Coronary artery (tissue), 2 donors: ENCODE results near the gene ERC2.

Experiments
- DNase-seq: peaks from one replicate; pipeline ENCODE4 v3.0.0-alpha.2; 2017; ENCODE audit warnings: low spot score
- H3K27ac ChIP-seq, 2 donors: fragments of 200-600 bp; sonication (generic); one replicate each; pipeline ENCODE4 v1.5.1; 2016 to 2019
- H3K4me3 ChIP-seq: fragments of 200-600 bp; sonication (generic); 2 replicates; pipeline ENCODE4 v1.5.1; 2016; ENCODE audit warnings: mild to moderate bottlenecking, moderate library complexity
- TF ChIP-seq, protein P1 (sequence below): fragments of 200-600 bp; sonication (generic); IDR thresholded peaks from one replicate; pipeline ENCODE4 v1.5.1; 2019; ENCODE audit warnings: antibody characterized with exemption

The ERC2 gene

DNA sequence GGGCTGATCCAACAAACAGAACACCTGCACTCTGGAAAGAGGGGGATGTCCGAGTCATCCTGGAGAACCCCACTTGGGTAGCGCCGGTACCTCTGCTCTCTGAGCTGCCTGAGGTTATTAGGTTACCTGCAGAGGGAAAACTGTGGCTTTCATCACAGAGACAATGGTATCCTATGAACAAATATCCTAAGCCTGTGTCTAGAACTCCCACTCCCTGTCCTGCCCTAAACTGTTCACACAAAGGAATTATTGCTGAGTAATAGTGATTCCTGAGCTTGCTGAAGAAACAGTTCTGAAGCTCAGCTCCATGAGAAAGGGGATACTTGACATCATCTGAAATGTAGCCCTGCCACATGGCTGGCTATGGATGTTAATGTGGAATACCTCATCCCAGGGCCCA is 949.2 kb downstream of the ERC2 start:
- DNase-seq: no peak
- no peak overlapping the region for H3K27ac ChIP-seq
- TF ChIP-seq, protein P1, sequence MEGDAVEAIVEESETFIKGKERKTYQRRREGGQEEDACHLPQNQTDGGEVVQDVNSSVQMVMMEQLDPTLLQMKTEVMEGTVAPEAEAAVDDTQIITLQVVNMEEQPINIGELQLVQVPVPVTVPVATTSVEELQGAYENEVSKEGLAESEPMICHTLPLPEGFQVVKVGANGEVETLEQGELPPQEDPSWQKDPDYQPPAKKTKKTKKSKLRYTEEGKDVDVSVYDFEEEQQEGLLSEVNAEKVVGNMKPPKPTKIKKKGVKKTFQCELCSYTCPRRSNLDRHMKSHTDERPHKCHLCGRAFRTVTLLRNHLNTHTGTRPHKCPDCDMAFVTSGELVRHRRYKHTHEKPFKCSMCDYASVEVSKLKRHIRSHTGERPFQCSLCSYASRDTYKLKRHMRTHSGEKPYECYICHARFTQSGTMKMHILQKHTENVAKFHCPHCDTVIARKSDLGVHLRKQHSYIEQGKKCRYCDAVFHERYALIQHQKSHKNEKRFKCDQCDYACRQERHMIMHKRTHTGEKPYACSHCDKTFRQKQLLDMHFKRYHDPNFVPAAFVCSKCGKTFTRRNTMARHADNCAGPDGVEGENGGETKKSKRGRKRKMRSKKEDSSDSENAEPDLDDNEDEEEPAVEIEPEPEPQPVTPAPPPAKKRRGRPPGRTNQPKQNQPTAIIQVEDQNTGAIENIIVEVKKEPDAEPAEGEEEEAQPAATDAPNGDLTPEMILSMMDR: no peak
- H3K4me3 ChIP-seq: no peak overlapping the region

GRCh38 chr3:55518451-55518850 is 949.8 kb downstream of the ERC2 start:
- no peak overlapping the region for H3K4me3 ChIP-seq
- TF ChIP-seq, protein P1: no peak
- H3K27ac ChIP-seq: no peak overlapping the region
- DNase-seq: no peak

GRCh38 chr3:55516392-55517030 is 951.8 kb downstream of the ERC2 start:
- Histone ChIP-seq H3K4me3 (no peak overlapping the region), H3K27ac (no peak overlapping the region)
- no peak for DNase-seq
- TF ChIP-seq, protein P1: no peak

DNA sequence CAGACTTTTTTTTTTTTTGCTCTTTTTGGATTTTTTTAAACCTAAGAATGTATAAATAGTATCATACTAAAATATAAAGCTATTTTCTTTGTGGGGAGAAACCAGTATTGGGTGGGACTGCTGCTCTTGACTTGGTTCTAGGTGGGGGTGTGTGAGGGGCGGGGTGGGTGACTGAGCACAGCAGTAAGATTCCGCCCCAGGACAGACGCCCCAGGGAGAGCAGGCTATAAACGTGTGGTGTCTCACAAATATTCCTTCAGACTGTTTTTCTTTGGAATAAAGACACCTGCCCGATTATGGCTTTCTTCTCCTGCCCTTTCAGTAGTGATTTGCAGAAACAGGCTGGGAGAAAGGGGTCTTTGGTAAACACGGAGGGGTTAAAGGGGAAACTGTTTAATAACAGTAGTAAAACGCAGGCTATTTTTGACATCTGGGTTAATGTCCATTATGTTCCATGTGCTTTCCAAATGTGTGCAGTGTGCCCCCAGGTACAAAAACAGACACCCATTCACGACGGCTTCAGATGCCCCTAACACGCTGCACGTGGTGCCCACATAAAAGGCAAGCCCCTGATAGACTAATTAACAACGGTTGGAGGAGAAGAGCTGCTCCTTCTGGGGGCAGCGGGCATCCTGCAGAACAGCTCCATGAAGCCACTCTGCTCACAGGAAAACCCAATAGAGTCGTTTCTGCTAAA is 952.6 kb downstream of the ERC2 start:
- no peak for DNase-seq
- no peak overlapping the region for H3K27ac ChIP-seq
- no peak overlapping the region for H3K4me3 ChIP-seq
- TF ChIP-seq, protein P1: no peak

GRCh38 chr3:55514962-55515361 is 953.3 kb downstream of the ERC2 start:
- H3K27ac ChIP-seq: no peak overlapping the region
- no peak for DNase-seq
- TF ChIP-seq, protein P1: no peak
- H3K4me3 ChIP-seq: no peak overlapping the region

DNA sequence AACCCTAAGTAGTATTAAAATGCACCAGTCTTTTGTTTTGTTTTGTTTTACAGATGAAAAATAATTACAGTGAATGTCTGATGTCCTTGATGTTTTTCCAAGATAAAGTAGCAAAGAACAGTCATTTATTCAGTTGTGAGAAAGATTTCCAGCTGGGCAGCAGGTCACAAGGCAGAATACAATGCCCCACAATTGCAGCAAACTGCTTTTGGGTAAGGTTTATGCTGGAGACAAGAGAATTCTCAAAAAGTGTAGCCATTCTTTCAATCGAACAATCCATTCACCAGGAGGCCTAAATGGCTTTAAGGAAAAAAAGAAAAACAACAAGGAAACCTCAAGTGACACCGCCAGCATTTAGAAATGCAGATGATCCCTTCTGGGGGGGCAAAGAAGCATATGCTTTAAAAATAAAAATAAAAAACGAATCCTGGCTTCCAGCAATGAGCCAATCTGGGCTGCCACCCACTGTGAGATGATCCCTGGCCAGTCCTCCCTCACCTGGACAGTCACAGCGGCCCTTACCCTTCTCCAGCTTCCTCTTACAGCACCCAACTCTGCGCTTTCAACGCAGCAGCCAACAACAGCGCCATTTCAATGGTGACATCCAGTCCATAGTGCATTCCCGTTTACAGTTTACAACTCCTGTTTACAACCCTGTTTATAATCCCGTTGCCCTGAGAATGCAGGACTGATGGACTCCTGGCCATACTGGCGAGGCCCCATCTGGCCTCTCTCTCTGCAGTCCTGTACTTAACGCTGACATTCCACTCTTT is 955.5 kb downstream of the ERC2 start:
- Histone ChIP-seq H3K27ac (no peak overlapping the region), H3K4me3 (no peak overlapping the region)
- TF ChIP-seq, protein P1: no peak
- no peak for DNase-seq
